CD4-positive, alpha-beta T cell treated with Interleukin-15 for 1 hour (primary cell): Measurements from ENCODE around the gene UCK2.

Experiments used
- DNase-seq: peaks from one replicate; pipeline ENCODE4 v3.0.0-alpha.2; 2020

The UCK2 gene

GRCh38 chr1:165856021-165856420 is 28.6 kb downstream of the UCK2 start:
- DNase-seq, result no peak

DNA sequence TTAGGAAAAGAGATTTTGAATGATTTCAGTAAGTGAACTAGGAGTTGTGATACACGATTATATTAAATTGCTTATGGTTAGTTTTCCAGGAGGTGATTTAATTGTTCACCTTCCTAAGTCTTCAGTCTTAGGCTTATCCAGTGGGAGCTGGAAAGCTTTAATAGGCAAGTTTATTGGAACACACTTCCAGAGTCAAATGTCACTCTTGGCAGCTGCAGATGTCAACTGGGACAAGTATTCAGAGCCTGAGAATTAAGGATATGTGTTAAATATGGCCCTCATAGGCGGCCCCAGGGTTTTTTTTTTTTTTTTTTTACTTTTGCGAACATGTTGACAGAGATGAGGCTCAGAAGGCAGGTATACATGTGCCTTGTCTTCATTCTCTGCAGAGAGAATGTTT is 29.2 kb downstream of the UCK2 start:
- no peak for DNase-seq

GRCh38 chr1:165857046-165857801 is 29.8 kb downstream of the UCK2 start:
- peak; percentile 45 for DNase-seq

- no peak for DNase-seq
Observed at GRCh38 chr1:165858364-165858823, 31.0 kb downstream of the UCK2 start.

DNA sequence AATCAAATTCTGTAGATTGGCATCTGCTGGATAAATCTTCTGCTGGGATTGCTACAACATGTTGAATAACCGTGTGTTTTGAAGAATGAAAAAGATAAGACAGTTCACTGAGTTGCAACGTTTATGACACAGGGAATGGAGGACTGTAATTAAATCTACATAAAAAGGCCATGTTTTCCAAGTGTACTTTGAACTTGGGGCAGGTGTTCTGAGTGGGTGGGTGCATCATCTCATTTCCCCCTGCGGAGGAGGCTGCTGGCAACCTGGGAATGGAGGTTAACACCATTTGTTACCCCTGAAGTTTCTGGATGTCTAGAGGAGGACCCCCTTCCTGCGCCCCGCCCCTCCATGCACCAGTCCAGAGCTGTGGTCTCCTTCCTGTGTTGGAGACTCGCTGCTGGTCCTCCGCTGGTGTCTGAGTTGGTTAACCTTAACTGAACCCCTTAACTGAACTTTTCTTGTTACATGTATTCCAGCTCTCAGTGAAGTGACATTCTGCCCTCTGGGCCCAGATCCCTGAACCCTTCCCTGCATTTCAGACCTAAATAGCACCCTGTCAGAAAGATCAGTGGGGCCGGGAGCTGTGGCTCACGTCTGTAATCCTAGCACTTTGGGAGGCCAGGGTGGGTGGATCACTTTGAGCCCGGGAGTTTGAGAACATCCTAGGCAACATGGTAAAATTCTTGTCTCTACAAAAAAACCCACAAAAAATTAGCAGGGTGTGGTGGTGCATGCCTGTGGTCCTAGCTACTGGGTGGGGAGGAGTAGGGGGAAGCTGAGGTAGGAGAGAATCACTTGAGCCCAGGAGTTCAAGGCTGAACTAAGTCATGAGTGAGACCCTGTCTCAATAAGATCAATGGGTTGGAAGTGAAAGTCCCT is 31.8 kb downstream of the UCK2 start:
- DNase-seq, result no peak

- DNase-seq, result no peak
Observed at GRCh38 chr1:165860065-165860464, 32.7 kb downstream of the UCK2 start.

DNA sequence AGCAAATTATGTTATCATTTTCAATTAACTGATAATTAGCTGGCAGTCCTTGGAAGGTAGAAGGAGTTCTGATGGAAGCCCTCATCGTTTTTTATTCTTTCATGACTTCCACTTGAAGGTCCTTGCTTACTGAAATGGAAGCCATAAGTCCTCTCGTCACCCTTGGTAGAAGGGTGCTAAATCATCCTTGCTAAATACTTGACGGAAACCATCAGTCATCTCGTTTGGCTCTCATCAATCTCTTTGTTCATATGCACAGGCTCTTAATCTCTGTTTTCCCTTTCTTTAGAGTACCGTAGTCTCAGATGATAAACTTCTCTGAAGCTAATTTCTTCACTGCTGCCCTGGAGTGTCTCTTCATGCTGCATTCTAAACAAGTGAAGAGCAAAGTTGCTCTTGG is 34.5 kb downstream of the UCK2 start:
- DNase-seq, result no peak

DNA sequence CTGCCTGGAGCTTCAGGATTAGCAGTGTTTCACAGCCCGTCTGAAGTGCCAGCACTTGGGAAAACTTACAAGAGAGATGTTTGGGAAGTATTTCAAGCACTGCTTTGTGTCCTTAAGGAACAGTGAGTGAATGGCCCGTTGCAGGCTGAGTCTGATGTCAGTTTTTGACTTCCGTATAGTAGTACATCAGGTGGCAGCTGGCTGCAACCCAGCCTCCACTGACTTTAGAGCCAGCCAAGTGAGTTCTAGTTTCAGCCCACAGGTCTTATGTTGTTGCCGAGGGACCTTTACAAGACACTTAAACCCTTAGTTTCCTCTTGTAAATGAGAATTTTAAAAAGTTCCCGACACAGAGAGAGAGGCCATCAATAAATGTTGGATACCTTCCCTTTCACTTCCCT is 35.0 kb downstream of the UCK2 start:
- no peak for DNase-seq

GRCh38 chr1:165863346-165863745 is 35.9 kb downstream of the UCK2 start:
- no peak for DNase-seq

GRCh38 chr1:165865633-165866340 is 38.4 kb downstream of the UCK2 start:
- no peak for DNase-seq

GRCh38 chr1:165869343-165869742 is 41.9 kb downstream of the UCK2 start:
- DNase-seq, result no peak

GRCh38 chr1:165871311-165872067 is 44.1 kb downstream of the UCK2 start:
- DNase-seq, result peak; percentile 71

DNA sequence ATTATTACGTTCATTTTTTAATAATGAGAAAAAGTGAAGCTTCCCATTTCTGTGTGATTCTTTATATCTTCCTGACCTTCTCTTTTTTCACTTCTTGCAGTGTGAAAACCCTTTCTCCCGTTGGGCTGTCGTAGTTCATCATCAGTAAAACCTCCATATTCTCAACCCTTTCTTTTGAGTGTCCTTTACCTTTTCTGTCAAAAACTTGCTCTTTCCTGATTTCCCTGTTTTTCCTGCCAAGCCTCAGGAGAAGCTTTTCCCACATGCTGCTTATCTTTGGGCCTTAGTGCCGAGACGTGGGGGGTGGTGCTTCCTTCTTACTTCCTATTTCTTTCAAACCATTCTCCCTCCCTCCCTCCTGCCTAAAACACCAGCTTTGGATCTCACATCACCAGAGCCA is 46.1 kb downstream of the UCK2 start:
- no peak for DNase-seq

DNA sequence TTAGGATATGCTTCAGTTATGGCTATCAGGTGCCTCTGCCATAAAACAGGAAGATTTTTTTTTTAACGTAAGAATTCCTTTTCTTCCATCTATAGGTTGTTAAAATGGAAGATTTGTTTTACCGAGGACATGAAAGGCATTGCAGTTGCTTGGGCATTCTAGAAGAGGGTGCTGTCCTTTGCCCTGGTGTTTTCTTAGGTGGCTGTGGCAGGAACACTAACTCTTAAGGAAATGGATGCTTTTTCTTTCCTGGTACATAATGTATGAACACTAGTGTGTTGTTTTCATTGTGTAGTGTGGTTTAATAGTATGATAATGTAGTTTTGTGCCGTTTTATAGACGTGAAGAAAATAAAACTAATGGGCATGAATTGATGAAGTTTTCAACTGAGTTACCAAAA is 47.2 kb downstream of the UCK2 start:
- no peak for DNase-seq

- no peak for DNase-seq
Observed at GRCh38 chr1:165875171-165875570, 47.8 kb downstream of the UCK2 start.

- no peak for DNase-seq
Observed at GRCh38 chr1:165875604-165876003, 48.2 kb downstream of the UCK2 start.

GRCh38 chr1:165876121-165876520 is 48.7 kb downstream of the UCK2 start:
- no peak for DNase-seq

- no peak for DNase-seq
Observed at GRCh38 chr1:165877411-165877810, 50.0 kb downstream of the UCK2 start.

DNA sequence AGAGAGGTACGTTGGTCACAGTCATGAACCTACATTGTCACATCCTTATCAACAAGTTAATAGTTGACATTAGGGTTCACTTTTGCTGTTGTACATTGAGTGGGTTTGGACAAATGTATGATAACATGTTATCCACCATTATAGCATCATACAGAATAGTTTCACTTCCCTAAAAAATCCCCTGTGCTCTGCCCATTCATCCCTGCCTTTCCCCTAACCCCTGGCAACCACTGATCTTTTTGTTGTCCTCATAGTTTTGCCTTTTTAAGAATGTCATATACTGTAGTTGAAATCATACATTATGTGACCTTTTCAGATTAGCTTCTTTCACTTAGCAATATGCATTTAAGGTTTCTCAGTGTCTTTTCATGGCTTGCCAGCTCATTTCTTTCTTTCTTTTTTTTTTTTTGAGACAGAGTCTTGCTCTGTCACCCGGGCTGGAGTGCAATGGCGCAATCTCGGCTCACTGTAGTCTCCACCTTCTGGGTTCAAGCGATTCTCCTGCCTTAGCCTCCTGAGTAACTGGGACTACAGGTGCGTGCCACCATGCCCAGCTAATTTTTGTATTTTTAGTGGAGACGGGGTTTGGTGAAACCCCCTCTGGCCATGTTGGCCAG is 50.6 kb downstream of the UCK2 start:
- DNase-seq, result no peak

- no peak for DNase-seq
Observed at GRCh38 chr1:165879946-165880345, 52.5 kb downstream of the UCK2 start.

DNA sequence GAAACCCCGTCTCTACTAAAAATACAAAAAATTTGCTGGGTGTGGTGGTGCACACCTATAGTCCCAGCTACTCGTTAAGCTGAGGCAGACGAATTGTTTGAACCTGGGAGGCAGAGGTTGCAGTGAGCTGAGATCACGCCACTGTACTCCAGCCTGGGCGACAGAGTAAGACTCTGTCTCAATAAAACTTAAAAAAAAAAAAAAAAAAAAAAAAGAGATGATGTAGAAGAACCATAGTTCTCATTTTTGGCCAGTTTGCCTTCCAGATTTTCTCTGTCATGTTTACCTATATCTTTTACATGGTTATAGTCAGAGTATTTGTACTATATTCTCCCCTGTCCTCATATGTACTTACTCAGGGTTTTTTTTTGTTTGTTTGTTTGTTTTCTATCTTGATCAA is 53.6 kb downstream of the UCK2 start:
- DNase-seq, result no peak

- DNase-seq, result no peak
Observed at GRCh38 chr1:165882168-165882837, 54.9 kb downstream of the UCK2 start.
